ENCODE measurements around the gene GREM1. TPM values are rescaled to one million over a fixed set of nuclear protein-coding genes. Genes with fewer than 3 reads are reported as not detected.
A peak's percentile ranks its signal among the peaks of the same experiment; 100 is the strongest.

GREM1 gene
- total RNA-seq = not detected

DNA sequence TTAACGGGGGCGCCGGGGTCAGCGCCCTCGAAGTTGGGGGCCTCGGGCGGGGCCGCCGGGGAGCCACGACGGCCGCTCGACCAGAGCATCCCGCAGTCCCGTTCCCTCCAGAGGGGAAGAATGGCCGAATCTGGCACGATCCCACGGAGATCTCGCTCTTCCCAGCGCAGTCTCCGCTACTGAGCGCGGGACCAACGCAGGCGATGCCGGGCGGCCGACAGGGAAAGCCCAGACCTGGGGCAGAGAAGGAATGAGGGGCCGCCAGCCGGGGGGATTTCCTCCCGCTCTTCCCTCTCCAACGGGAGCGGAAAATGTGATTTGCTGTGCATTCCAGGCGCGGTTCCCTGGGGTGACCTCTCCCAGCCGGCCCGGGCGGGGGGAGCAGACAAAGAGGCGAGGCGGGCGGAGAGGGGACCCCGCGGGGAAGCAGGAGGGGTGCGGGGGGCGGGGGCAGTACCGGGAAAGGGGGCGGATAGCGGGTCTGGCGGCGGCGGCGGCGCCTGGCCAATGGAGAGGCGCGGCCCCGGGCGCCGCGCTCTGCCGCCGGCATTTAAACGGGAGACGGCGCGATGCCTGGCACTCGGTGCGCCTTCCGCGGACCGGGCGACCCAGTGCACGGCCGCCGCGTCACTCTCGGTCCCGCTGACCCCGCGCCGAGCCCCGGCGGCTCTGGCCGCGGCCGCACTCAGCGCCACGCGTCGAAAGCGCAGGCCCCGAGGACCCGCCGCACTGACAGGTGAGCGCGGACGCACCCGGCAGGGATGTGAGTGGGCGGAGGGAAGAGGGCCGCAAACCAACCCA lies at the start of gene GREM1:
Gene GREM1 (plus strand): TSS at position 579 of the 801 bp plus-strand sequence. CDS start 12,687 bp downstream, outside the sequence.
- Mint-ChIP-seq H3K36me3 (peaks cover 7 to 15% of the 10 kb centered on the region in 2 donors), H3K9me3 (no peaks in the 10 kb centered on the region), H3K27ac (no peak within 1 kb of the TSS)
- DNase-seq (ENCODE audit: low spot score in 2 of 2) (no peak), ATAC-seq (no peak)

DNA sequence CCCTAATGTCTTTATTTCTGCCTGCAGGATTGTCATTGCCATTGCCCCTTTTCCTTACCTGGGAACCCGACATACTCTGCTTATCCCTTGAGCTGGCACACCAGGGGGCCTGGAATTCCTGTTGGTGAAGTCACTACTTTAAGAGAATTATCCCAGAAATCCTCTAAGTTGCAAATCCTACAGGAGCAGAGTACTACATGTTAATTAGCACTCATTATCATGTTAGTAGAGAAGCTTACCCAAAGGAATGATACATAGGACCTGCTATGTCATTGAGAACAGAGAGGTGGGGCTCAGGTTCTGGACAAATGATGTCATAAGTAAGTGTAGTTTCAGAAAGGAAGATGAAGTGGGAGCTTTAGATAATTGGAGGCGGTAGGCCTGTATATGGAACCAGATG lies 48.9 kb upstream of the GREM1 start:
- Mint-ChIP-seq H3K27ac (no peak overlapping the region), H3K9me3 (no peaks in the 10 kb centered on the region), H3K36me3 (no peaks in the 10 kb centered on the region)
- no peak for DNase-seq (ENCODE audit: low spot score in 2 of 2)
- no peak for ATAC-seq

- no peak overlapping the region for H3K27ac Mint-ChIP-seq
- no peak for ATAC-seq
- H3K9me3 Mint-ChIP-seq = no peaks in the 10 kb centered on the region
Observed at GRCh38 chr15:32669896-32670611, 47.8 kb upstream of the GREM1 start.

DNA sequence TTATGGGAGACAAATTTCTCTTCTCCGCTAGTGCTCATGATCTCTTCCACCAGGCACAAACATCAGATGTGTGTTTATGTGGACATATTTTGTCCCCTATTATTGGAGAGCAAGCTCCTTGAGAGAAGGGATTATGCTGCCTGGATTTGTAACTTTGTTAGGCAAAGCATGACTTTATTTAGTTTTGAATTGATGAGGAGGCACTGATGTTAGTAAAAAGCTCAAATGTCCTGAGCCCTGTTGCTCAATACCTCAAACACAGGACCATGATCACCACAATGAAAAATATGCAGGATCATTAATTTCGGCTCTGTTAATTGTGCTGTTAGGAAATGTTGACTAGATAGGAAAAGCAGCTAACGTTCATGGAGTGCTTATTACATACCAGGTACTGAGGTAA lies 47.2 kb upstream of the GREM1 start:
- no peaks in the 10 kb centered on the region for H3K9me3 Mint-ChIP-seq
- DNase-seq (ENCODE audit: low spot score in 2 of 2) (no peak), ATAC-seq (no peak)
- no peak overlapping the region for H3K27ac Mint-ChIP-seq
- H3K36me3 Mint-ChIP-seq = no peaks in the 10 kb centered on the region

More at GRCh38 chr15:32669896-32670611, 47.8 kb upstream of the GREM1 start:
- no peaks in the 10 kb centered on the region for H3K36me3 Mint-ChIP-seq
- no peak for DNase-seq (ENCODE audit: low spot score in 2 of 2)

DNA sequence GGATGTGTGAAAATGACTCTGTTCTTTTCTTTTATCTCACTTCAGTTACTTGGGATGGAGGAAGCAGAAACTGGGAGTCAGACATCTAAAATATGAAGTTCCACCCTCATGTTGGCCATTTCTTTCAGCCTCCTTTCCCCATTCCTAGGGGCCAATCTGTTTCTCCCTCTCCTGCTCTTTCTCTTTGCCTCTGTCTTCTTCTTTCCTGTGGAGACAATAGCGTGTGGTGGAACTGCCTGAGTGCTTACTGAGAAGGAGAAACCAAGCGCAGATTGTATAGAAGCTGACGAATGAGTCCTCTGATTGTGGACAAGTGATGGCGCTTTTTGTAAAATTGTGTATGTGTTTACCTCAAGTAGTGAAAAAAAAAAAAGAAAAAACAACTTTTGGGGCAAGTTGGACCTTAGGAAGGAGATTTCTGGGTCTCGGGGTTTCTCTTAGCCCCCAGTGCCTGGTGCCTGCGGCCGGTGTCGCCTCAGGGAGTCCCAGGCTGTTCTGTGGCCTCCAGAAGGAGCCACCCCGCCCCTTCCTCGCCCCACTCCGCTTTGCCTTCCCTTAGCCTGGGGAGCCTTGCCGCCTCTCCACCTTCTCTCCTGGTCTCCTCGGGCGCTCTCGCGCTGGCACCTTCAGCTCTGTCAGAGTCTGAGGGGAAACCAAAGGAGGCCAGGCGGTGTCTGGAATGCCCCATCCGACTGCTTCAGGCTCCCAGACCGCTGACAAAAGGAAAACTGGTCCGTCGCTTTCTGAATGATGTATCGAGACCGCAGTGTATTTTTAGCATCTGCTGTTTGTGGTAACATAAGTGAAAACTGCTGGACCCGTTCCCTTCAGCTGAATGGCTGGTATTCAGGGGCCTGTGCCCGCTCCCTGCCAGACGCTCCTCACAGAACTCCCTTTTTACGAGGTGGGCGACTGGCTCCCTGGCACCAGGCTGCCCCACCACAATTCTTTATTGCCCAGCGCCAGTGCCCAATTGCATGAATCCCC lies 46.2 kb upstream of the GREM1 start:
- Mint-ChIP-seq H3K27ac (no peak overlapping the region), H3K36me3 (no peaks in the 10 kb centered on the region), H3K9me3 (no peaks in the 10 kb centered on the region)
- DNase-seq (ENCODE audit: low spot score in 2 of 2) (no peak), ATAC-seq (no peak)

- no peak for ATAC-seq
Observed at GRCh38 chr15:32674681-32675080, 43.1 kb upstream of the GREM1 start.

DNA sequence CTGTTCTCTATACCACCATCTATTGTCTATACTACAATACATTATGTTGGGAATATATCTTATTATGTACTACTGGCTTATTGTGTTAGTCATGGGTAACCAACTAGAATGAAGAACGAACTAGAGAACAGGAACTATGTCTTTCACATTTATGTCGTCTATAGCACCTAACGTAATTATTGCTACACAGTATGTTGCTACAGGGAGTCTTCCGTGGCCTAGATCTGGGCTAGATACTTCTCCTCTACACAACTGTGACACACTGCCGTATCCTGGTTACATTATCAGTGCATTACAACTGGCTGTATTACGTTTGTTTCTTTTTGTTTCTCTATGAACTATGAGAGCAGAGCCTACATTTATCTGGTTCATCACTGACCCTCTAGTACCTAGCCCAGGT lies 42.3 kb upstream of the GREM1 start:
- DNase-seq (ENCODE audit: low spot score in 2 of 2) (no peak), ATAC-seq (no peak)
- no peak overlapping the region for H3K27ac Mint-ChIP-seq
- H3K9me3 Mint-ChIP-seq = no peaks in the 10 kb centered on the region
- H3K36me3 Mint-ChIP-seq = no peaks in the 10 kb centered on the region

More at GRCh38 chr15:32674681-32675080, 43.1 kb upstream of the GREM1 start:
- H3K9me3 Mint-ChIP-seq = no peaks in the 10 kb centered on the region
- H3K27ac Mint-ChIP-seq = no peak overlapping the region
- no peak for DNase-seq (ENCODE audit: low spot score in 2 of 2)
- H3K36me3 Mint-ChIP-seq = no peaks in the 10 kb centered on the region

- no peak for ATAC-seq
- Mint-ChIP-seq H3K27ac (no peak overlapping the region), H3K9me3 (no peaks in the 10 kb centered on the region), H3K36me3 (no peaks in the 10 kb centered on the region)
- no peak for DNase-seq (ENCODE audit: low spot score in 2 of 2)
Observed at GRCh38 chr15:32676169-32676568, 41.6 kb upstream of the GREM1 start.

DNA sequence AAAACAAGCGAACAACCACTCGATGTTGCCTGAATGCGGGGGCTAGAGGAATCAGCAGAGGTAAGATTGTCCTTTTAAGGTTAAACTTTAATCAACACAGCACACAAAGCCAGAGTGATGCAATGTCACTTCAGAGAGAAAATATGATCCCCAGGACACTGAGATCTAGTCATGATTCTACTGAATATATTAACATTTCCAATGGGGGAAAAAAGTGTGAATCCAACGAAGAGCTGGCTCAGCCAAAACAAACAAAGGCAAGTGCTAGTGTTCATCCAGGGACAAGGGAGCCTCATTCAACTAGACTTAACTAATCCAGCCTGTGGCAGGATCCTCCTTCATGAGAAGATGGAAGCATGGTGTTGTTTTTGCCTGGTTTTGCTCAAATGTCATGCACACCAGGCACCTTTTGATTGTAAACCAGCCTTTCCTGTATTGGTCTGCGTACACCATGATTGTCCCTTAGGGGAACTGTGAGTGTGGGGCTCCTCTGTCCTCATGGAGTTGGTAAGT lies 40.5 kb upstream of the GREM1 start:
- no peaks in the 10 kb centered on the region for H3K36me3 Mint-ChIP-seq
- no peak overlapping the region for H3K27ac Mint-ChIP-seq
- no peaks in the 10 kb centered on the region for H3K9me3 Mint-ChIP-seq
- DNase-seq (ENCODE audit: low spot score in 2 of 2) = no peak
- no peak for ATAC-seq

DNA sequence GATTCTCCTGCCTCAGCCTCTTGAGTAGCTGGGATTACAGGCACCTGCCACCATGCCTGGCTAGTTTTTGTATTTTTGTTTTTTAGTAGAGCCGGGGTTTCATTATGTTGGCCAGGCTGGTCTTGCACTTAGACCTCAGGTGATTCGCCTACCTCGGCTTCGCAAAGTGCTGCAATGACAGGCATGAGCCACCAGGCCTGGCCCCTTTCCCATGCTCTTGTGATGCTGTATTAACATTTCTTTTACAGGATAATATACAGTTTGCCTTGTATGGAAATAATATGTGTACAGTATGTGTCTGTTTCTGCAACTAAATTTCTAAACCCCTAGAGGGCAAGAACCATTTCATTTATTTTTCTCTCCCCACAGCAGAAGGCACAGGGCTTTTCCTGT lies 38.5 kb upstream of the GREM1 start:
- H3K9me3 Mint-ChIP-seq = no peaks in the 10 kb centered on the region
- DNase-seq (ENCODE audit: low spot score in 2 of 2) (no peak), ATAC-seq (no peak)
- no peaks in the 10 kb centered on the region for H3K36me3 Mint-ChIP-seq
- no peak overlapping the region for H3K27ac Mint-ChIP-seq

- no peak for ATAC-seq
- Mint-ChIP-seq H3K27ac (no peak overlapping the region), H3K9me3 (no peaks in the 10 kb centered on the region), H3K36me3 (no peaks in the 10 kb centered on the region)
- DNase-seq (ENCODE audit: low spot score in 2 of 2) = no peak
Observed at GRCh38 chr15:32682569-32682968, 35.2 kb upstream of the GREM1 start.

DNA sequence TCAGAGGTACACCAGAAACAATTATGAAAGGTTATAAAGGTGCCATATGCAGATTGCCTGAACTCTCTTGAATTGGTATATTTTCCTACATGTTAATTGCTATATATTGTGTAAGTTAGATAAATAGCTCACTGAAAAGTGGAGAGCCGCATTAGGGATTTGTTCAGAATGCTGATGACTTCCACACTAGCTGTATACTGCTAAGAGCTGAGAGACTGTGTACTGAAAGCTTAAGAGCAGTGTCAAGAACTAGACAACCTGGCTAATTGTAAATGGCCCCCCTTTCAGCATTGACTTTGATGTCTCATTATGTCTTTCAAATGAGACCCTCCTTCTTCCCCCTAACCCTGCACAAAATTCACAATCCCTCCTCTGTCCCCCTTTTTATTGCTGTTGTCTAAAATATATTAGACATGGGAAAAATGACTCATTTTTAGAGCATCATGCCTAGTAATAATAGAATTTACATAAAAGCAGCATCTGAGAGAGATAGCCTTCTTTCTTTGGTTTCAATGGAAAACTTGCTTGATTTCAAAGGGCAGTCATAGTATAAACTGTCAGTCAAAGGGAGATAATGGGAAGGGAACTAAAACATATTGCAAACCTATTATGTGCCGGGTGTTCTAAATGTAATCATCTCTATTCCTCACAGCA lies 34.7 kb upstream of the GREM1 start:
- DNase-seq (ENCODE audit: low spot score in 2 of 2) (no peak), ATAC-seq (no peak)
- no peaks in the 10 kb centered on the region for H3K9me3 Mint-ChIP-seq
- no peaks in the 10 kb centered on the region for H3K36me3 Mint-ChIP-seq
- H3K27ac Mint-ChIP-seq = peak overlapping the region in 1 of 2 donors; percentile 41

DNA sequence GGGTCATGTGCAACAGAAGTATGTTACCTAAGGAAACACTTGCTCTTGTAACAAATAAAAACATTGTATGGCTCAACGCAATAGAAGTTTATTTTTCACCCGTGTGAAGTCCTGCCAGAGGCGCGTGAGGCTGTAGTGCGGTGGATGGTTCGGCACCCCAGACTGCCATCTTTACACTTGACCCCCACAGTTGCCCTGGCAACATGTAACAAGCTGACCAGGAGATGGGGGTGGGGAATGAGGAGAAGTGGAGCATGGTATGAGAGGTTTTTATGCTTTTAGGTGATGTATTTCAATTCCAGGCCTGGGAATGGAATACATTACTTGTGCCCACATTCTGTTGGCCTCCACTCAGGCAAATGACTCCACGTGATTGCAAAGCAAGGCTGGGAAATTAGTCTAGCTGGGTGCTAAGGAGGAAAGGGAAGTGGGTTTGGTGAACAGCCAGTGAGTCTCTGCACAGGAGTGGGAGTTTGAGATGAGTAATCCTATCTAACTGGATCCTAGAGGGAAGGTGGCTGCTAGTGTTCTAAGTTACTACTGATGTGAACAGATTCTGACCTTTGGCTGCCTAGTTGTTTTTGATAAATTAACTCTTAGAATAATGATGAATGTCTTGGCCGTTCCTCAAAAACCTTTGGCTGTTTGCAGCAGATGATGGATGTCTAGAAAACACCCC lies 33.8 kb upstream of the GREM1 start:
- Mint-ChIP-seq H3K27ac (no peak overlapping the region), H3K9me3 (no peaks in the 10 kb centered on the region), H3K36me3 (no peaks in the 10 kb centered on the region)
- DNase-seq (ENCODE audit: low spot score in 2 of 2) = no peak
- peak; percentile 81 to 83 for ATAC-seq

- ATAC-seq (no peak), DNase-seq (ENCODE audit: low spot score in 2 of 2) (no peak)
- Mint-ChIP-seq H3K9me3 (no peaks in the 10 kb centered on the region), H3K36me3 (no peaks in the 10 kb centered on the region), H3K27ac (no peak overlapping the region)
Observed at GRCh38 chr15:32685576-32685975, 32.2 kb upstream of the GREM1 start.

DNA sequence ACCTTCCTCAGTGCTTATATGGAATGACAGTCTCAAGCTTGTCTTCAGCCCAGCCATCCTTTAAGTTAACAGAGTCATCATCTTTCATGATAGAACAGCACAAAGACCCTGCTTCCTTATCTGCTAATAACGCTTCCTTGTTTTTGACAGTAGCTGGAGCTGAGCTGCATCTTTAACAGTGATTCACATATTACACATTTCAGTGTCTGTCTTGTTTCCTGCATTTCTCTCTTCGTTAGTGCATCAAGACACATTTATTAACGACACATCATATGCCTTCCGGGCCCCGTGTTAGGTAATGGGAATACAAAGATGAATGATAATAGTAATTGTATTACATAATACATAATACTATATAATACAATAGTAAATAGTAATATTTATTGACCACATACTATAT lies 30.2 kb upstream of the GREM1 start:
- H3K9me3 Mint-ChIP-seq = no peaks in the 10 kb centered on the region
- ATAC-seq (no peak), DNase-seq (ENCODE audit: low spot score in 2 of 2) (no peak)
- no peak overlapping the region for H3K27ac Mint-ChIP-seq
- no peaks in the 10 kb centered on the region for H3K36me3 Mint-ChIP-seq

Measured in activated naive CD4-positive, alpha-beta T cell treated with anti-CD3 and anti-CD28 coated beads, Interleukin-2, amount 50 U/mL, for 72 hours (primary cell).